Measurements from ENCODE around the gene PHACTR2.

PHACTR2 gene

DNA sequence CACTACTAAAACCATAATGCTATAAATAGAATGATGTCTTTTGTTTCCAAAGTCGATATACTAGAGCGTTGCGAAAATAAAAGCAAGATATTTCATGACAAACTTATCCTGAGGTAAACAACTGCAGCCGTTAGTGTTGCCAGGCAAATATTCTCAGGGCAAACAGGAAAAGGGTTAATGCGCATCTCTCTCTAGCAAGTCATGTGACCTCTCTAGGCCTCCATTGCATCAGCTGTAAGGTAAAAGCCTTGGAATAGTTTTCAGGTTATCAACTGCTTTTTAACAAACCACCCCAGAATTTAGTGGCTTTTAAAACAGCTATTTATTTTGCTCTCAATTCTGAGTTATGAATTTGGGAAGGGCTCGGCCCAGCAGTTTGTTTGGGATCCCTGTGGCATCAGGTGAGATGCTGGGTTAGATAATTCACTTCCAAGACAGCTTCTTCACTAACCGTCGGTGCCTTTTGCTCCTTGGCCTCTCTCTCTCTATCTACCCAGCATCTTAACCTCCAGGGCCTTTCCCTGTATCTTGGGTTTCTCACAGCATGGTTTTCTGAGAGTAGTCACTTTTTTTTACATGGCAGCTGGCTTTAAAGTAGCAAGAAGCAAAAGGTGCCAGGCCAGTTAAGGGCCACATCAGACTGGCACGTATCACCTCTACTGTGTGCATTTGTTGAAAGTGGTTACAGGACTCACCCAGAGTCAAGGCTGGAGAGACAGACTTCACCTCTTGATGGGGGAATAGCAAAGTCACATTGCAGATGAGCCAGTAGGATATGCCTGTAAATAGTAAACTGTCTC is 126.2 kb downstream of the PHACTR2 start:
- no peak for DNase-seq (ENCODE audit: low read depth in 1 of 2, low spot score in 1 of 2)

GRCh38 chr6:143804835-143805239 is 127.1 kb downstream of the PHACTR2 start:
- no peak for DNase-seq (ENCODE audit: low read depth in 1 of 2, low spot score in 1 of 2)

DNA sequence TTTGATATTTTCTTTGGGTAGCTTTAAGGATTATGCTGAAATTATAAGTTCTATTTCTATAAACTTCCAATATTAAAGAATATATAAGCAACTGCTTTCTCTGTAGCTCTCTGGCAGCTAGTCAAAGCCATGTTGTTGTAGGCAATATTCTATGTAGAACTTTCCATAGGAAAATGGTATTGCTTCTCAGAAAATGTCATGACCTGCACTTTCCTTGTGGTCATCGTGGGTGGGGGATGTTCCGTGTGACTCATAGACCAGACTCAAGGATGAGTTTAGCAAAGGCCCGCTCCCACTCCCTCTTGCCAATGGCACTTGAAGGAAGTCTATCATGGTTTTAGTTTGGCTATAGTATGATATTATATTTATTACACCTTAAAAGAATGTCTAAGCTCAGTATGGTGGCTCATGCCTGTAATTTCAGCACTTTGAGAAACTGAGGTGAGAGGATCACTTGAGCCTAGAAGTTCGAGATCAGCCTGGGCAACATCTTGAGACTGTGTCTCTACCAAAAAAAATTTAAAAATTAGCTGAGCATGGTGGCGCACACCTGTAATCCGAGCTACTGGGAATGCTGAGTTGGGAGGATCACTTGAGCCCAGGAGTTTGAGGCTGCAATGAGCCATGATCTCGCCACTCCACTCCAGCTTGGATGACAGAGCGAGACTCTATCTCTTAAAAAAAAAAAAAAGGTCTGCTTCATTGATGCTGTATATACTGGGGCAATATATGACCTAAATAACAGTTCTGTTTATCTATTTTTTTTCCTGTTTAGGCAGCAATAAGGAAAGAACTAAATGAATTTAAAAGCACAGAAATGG is 128.7 kb downstream of the PHACTR2 start:
- peak in 1 of 2 donors; percentile 63 for DNase-seq (ENCODE audit: low read depth in 1 of 2, low spot score in 1 of 2)

- no peak for DNase-seq (ENCODE audit: low read depth in 1 of 2, low spot score in 1 of 2)
Observed at GRCh38 chr6:143807103-143807772, 129.5 kb downstream of the PHACTR2 start.

DNA sequence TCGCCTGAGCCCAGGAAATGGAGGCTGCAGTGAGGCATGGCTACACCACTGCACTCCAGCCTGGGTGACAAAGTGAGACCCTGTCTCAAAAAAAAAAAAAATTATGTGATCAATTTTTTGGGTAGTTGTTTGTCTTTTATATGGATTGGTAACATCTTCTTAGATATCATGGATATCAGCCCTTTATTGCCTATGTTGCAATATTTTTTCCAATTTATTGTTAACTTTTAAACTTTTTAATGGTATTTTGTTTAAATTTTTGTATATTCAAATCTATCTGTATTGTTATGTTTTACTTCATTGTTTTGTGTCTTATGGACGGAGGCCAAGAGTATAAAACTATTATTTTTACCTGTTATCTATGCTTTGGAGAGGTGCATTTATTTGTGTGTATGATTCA is 133.0 kb downstream of the PHACTR2 start:
- no peak for DNase-seq (ENCODE audit: low read depth in 1 of 2, low spot score in 1 of 2)

- DNase-seq (ENCODE audit: low read depth in 1 of 2, low spot score in 1 of 2): no peak
Observed at GRCh38 chr6:143811501-143812157, 133.9 kb downstream of the PHACTR2 start.

GRCh38 chr6:143817621-143818020 is 139.9 kb downstream of the PHACTR2 start:
- DNase-seq (ENCODE audit: low read depth in 1 of 2, low spot score in 1 of 2): no peak

DNA sequence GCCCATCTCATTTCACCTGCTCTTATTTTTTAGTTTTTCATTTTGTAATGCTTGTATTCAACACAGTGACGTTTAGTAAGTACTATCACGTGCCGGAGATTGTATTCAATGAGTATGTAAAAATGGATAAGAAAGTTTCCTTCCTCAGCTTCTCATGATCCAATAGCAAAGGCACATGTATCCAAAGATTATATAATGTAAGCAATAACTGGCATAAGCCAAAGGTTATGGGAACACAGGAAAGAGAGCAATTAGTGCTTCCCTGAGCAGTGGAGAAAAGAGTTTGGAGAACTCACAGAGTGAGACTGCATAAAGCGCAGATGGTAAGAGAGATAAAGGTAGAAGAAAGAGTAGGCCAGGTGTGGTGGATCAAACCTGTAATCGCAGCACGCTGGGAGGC is 143.6 kb downstream of the PHACTR2 start:
- DNase-seq (ENCODE audit: low read depth in 1 of 2, low spot score in 1 of 2): no peak

DNA sequence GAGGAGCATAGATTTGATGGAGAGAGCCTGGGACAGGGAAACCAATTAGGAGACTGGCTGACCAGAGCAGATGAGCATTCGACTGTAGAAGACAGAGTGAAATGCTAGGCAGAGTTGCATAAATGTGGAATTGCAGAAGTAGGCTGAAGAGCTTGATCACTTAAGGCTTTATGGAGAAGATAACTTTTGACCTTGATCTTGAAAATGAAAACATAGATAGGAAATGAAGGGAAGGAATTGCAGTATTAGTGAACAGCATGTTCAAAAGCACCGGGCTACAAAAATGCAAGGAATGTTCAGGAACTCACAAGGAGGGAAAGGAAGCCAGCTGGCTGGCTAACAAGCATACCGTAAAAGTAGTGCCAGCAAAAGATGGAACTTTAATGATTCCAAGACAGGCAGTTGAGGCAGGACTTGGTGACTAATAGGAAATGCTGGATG is 144.8 kb downstream of the PHACTR2 start:
- no peak for DNase-seq (ENCODE audit: low read depth in 1 of 2, low spot score in 1 of 2)

- no peak for DNase-seq (ENCODE audit: low read depth in 1 of 2, low spot score in 1 of 2)
Observed at GRCh38 chr6:143823548-143823947, 145.8 kb downstream of the PHACTR2 start.

DNA sequence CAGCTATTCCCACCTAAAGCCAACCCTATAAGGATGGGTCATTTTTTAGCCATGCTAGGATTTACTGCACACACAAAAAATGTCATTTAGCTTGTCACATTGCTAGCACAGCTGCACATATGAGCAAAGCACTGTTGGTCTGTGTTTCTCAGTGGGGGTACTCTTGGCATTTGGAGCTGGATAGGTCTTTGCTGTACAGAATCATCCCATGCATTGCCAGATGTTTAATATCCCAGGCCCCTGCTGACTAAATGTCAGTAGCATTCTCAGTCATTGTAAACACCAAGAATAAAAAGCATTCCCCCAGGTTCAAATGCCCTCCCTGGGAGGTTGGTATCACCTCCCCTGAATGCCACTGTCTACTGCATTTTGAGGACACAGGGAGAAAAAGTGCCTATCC is 150.8 kb downstream of the PHACTR2 start:
- no peak for DNase-seq (ENCODE audit: low read depth in 1 of 2, low spot score in 1 of 2)

GRCh38 chr6:143836150-143836549 is 158.4 kb downstream of the PHACTR2 start:
- no peak for DNase-seq (ENCODE audit: low read depth in 1 of 2, low spot score in 1 of 2)

GRCh38 chr6:143838395-143838794 is 160.6 kb downstream of the PHACTR2 start:
- no peak for DNase-seq (ENCODE audit: low read depth in 1 of 2, low spot score in 1 of 2)

- DNase-seq (ENCODE audit: low read depth in 1 of 2, low spot score in 1 of 2): no peak
Observed at GRCh38 chr6:143839196-143839595, 161.4 kb downstream of the PHACTR2 start.

GRCh38 chr6:143840595-143841265 is 163.0 kb downstream of the PHACTR2 start:
- DNase-seq (ENCODE audit: low read depth in 1 of 2, low spot score in 1 of 2): no peak

GRCh38 chr6:143842461-143842901 is 164.7 kb downstream of the PHACTR2 start:
- DNase-seq (ENCODE audit: low read depth in 1 of 2, low spot score in 1 of 2): no peak

DNA sequence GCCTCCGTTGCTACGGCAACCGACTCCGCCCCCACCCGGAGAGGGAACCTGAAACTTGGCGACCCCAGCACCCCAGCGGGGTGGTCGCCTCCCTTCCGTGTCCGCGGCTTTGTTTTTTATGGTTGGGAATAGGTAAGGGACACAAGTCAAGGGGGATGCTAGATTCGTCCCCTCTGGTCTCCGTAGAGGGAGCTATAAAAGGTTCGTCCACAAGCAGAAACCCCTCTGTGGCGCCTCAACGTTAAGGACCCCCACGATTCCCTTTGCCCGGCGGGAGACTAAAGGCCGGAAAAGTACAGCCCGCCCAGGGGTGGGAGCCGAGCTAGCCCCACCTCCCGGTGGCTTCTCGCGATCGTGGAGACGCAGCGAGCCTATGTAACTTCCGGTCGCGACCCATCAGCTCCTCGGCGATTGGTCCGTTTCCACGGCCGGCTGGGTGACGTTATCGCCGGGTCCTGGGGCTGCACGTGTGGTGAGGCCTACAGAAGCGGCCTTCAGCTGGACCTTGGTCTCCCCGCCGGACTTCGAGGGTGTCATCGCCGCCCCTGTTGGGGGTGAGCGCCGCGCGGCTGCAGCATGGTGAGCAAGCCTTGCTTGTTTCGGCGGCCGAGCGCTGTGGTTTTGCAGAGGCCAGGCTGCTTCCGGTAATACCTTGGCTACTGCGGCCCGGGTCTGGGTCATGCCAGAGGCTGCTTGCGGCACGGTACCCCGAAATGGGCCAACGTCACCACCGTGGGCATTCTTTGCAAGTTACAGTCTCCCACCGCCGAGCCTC is 165.3 kb downstream of the PHACTR2 start, which contains the start of gene LTV1:
Gene LTV1 (plus strand): TSS at position 437 of the 775 bp plus-strand sequence. CDS start 140 bp downstream, at position 577.
- peak; percentile 83 to 86 for DNase-seq (ENCODE audit: low read depth in 1 of 2, low spot score in 1 of 2)

- no peak for DNase-seq (ENCODE audit: low read depth in 1 of 2, low spot score in 1 of 2)
Observed at GRCh38 chr6:143843677-143843999, 165.9 kb downstream of the PHACTR2 start.

GRCh38 chr6:143844006-143844405 is 166.2 kb downstream of the PHACTR2 start:
- DNase-seq (ENCODE audit: low read depth in 1 of 2, low spot score in 1 of 2): no peak

DNA sequence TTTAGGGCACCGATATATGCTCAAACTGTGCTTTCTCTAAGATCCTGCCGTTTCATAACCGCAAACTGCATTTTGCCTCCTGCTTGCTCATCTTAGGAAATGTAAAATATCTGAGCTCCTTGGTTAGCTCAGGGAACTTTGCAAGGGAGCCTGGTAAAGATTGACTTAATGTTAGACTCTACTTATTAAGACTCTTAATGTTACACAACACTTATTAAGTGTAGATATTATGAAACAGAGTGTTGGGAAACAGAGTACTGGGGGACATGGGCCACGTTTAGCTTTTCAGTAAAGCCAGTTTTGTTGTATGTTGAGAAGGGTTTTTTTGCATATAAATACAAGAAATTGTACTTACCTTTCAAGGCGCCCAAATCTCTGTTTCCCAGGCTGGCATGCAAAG is 167.3 kb downstream of the PHACTR2 start:
- DNase-seq (ENCODE audit: low read depth in 1 of 2, low spot score in 1 of 2): no peak
